Naive B cell (primary cell): ENCODE data around the gene MAK. TPM values are rescaled to one million over a fixed set of nuclear protein-coding genes. Genes with fewer than 3 reads are reported as not detected.
"Not testable (repeated sequence)": the region's sequence is repeated elsewhere in the genome, so short reads cannot be mapped to it uniquely, and the experiment has no call there.

Experiments
- ATAC-seq, 2 donors: fragments of 150-1000 bp; cut with Tn5 transposase; 2 replicates each; pipeline ENCODE4 v1.10.0; 2021; ENCODE audit warnings: low read depth in 2 of 2, mild to moderate bottlenecking in 2 of 2, moderate library complexity in 2 of 2
- DNase-seq: peaks from one replicate; pipeline ENCODE4 v3.0.0; 2022
- H3K27ac Mint-ChIP-seq, 6 donors: one replicate each; pipeline ENCODE4 v1.8.0; 2020 to 2022; ENCODE audit warnings: mild to moderate bottlenecking in 6 of 6, mixed read lengths in 6 of 6, moderate library complexity in 5 of 6, inconsistent platforms in 2 of 6
- H3K27me3 Mint-ChIP-seq, 3 donors: one replicate each; pipeline ENCODE4 v1.8.0; 2021 to 2022; ENCODE audit warnings: mixed read lengths in 3 of 3, mild to moderate bottlenecking in 1 of 3
- H3K36me3 Mint-ChIP-seq, 2 donors: one replicate each; pipeline ENCODE4 v1.8.0; 2020 to 2022; ENCODE audit warnings: mixed read lengths in 2 of 2, inconsistent platforms in 1 of 2, mild to moderate bottlenecking in 1 of 2
- H3K4me1 Mint-ChIP-seq, 3 donors: one replicate each; pipeline ENCODE4 v1.8.0; 2020 to 2022; ENCODE audit warnings: mixed read lengths in 3 of 3, inconsistent platforms in 1 of 3, mild to moderate bottlenecking in 1 of 3, moderate library complexity in 1 of 3
- H3K4me3 Mint-ChIP-seq, 8 donors: one replicate each; pipeline ENCODE4 v1.8.0; 2020 to 2022; ENCODE audit warnings: mild to moderate bottlenecking in 8 of 8, mixed read lengths in 8 of 8, moderate library complexity in 8 of 8, inconsistent platforms in 2 of 8
- H3K9me3 Mint-ChIP-seq, 7 donors: one replicate each; pipeline ENCODE4 v1.8.0; 2020 to 2022; ENCODE audit warnings: mixed read lengths in 7 of 7, mild to moderate bottlenecking in 5 of 7, inconsistent platforms in 2 of 7, moderate library complexity in 1 of 7
- polyA plus RNA-seq, 6 donors: library from polyadenylated mRNA; unstranded; fragments of 300-500 nt; fragmentation: Illumina TruSeq; gene quantifications; one replicate each; pipeline ENCODE4 v1.2.3, GENCODE V29; 2021; ENCODE audit warnings: low read depth in 6 of 6

Gene MAK
- under 1 TPM in 4 of 6 donors, not detected in 2; 0.07 to 0.16 (median 0.09) TPM for polyA plus RNA-seq

DNA sequence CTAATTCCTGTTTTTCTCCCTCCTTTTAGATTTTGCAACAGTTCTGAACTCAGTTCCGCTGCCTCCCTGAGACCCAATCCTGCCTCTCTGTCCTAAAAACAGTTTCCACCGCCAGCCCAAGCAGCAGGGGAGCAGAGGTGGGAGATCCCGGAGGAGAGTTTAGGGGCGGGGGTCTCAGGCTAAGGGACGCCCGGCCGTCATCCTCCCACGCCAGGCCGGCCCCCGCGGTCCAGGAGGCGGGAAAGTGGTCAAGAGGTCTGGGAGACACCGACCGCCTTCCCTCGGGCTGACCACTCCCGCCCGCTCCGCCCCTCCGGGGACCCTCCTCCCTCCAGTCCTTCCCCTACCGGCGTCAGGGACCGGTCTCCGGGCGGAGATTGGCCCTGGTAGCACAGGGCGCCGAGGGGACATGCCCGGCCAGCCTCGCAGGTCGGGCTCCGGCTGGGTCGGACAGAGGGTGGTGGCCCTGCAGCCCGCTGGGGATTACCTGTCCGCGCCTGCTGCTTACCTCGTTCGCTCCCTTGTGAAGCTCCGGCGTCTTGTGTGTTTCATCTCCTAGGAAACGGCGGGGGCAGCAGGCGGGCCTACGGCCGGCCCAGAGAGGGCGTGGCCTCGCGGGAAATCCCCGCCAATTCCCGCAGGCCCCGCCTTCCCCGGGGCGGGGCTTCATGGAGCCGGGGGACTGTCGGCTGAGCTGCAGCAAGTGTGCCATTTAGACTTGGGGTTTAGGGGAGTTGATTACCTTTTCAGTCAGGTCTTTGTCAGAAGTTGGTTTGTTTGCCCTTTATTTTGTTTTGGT, at the start of gene MAK:
TSS of gene MAK (minus strand) at position 545 of the 799 bp plus-strand sequence. CDS start 7,891 bp downstream, outside the sequence.
- Mint-ChIP-seq H3K36me3 (peaks cover 0 to 9% of the 10 kb centered on the region in 2 donors), H3K4me3 (peak within 1 kb of the TSS; percentile 77 to 90 (median 86)), H3K27me3 (peaks cover 43 to 63% (median 55%) of the 10 kb centered on the region in 3 donors), H3K4me1 (peaks cover 11 to 27% (median 24%) of the 10 kb centered on the region in 3 donors), H3K27ac (peak within 1 kb of the TSS; percentile 84 to 97 (median 92)), H3K9me3 (peaks cover 0 to 17% (median 8%) of the 10 kb centered on the region in 7 donors)
- DNase-seq (peak; percentile 91), ATAC-seq (peak; percentile 89 to 91)

- Mint-ChIP-seq H3K27me3 (peaks cover 50 to 60% (median 57%) of the 10 kb centered on the region in 3 donors), H3K4me1 (peaks cover 19 to 48% (median 21%) of the 10 kb centered on the region in 3 donors), H3K4me3 (peak within 1 kb of the TSS; percentile 37 to 90 (median 82)), H3K27ac (peak within 1 kb of the TSS in 4 of 6 donors; percentile 41 to 90 (median 74)), H3K36me3 (peaks cover 0 to 4% of the 10 kb centered on the region in 2 donors), H3K9me3 (peaks cover 0 to 17% (median 9%) of the 10 kb centered on the region in 7 donors)
- DNase-seq, result peak; percentile 47
- ATAC-seq, result peak; percentile 23 to 64
These were observed 48.6 kb upstream of the MAK start, which contains the start of gene SYCP2L for GRCh38 chr6:10886691-10887502. Gene SYCP2L (plus strand): TSS chr6:10887052. CDS start chr6:10887127, 75 bp downstream.

- ATAC-seq, H3K36me3 Mint-ChIP-seq, H3K27ac Mint-ChIP-seq, DNase-seq: not testable (repeated sequence)
- Mint-ChIP-seq H3K4me3 (peak overlapping the region in 7 of 8 donors; percentile 19 to 90 (median 82)), H3K4me1 (peaks cover 19 to 54% (median 21%) of the 10 kb centered on the region in 3 donors), H3K27me3 (peaks cover 50 to 60% (median 58%) of the 10 kb centered on the region in 3 donors), H3K9me3 (peaks cover 0 to 16% (median 9%) of the 10 kb centered on the region in 7 donors)
These were observed 48.0 kb upstream of the MAK start for GRCh38 chr6:10886365-10886690.

GRCh38 chr6:10884245-10884972, 46.1 kb upstream of the MAK start:
- peaks cover 0 to 16% (median 9%) of the 10 kb centered on the region in 7 donors for H3K9me3 Mint-ChIP-seq
- H3K36me3 Mint-ChIP-seq, result peaks cover 0 to 9% of the 10 kb centered on the region in 2 donors
- peak overlapping the region in 2 of 8 donors; percentile 43 for H3K4me3 Mint-ChIP-seq
- H3K27ac Mint-ChIP-seq, result peak overlapping the region in 2 of 6 donors; percentile 71 to 98
- H3K27me3 Mint-ChIP-seq, result peaks cover 63 to 77% (median 66%) of the 10 kb centered on the region in 3 donors
- peaks cover 12 to 47% (median 17%) of the 10 kb centered on the region in 3 donors for H3K4me1 Mint-ChIP-seq
- DNase-seq (no peak), ATAC-seq (no peak)

- H3K27me3 Mint-ChIP-seq, result peaks cover 64 to 85% (median 64%) of the 10 kb centered on the region in 3 donors
- DNase-seq (no peak), ATAC-seq (no peak)
- H3K36me3 Mint-ChIP-seq, result peaks cover 0 to 9% of the 10 kb centered on the region in 2 donors
- peak overlapping the region in 3 of 6 donors; percentile 70 to 98 (median 78) for H3K27ac Mint-ChIP-seq
- peak overlapping the region in 4 of 8 donors; percentile 7 to 76 (median 38) for H3K4me3 Mint-ChIP-seq
- peaks cover 8 to 41% (median 12%) of the 10 kb centered on the region in 3 donors for H3K4me1 Mint-ChIP-seq
- H3K9me3 Mint-ChIP-seq, result peaks cover 0 to 16% (median 9%) of the 10 kb centered on the region in 7 donors
These were observed 45.2 kb upstream of the MAK start for GRCh38 chr6:10883312-10884244.

DNA sequence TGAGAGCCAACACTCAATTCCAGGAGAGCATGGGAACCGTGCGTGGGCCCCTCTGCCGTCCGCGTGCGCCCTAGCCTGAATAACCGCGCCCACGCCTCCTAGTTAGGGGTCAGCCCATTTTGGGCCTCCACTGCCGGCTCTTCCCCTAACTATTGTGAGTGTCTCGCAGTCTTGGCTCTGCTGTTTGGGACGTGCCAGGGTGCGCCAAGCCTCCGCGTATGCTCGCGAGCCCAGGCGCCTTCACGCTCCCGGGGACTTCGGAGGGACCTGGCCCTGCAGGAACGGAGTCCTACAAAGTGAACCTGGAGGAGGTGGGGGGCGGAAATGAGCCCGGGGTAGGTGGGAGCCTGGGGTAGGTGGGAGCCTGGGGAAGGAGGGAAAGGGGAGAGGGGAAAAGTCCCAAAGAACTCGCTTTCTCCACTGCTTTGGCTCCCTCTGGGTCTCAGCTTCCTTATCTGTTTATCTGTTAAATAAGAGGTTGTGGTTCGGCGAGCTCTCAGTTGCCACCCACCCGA, 44.4 kb upstream of the MAK start:
- Mint-ChIP-seq H3K9me3 (peaks cover 0 to 15% (median 8%) of the 10 kb centered on the region in 7 donors), H3K27me3 (peaks cover 56 to 87% (median 62%) of the 10 kb centered on the region in 3 donors), H3K27ac (peak overlapping the region in 3 of 6 donors; percentile 33 to 79 (median 51)), H3K4me3 (peak overlapping the region in 4 of 8 donors; percentile 36 to 70 (median 49)), H3K36me3 (peaks cover 0 to 9% of the 10 kb centered on the region in 2 donors), H3K4me1 (peaks cover 8 to 40% (median 11%) of the 10 kb centered on the region in 3 donors)
- no peak for ATAC-seq
- DNase-seq, result no peak

- Mint-ChIP-seq H3K27ac (peak overlapping the region in 3 of 6 donors; percentile 33 to 79 (median 51)), H3K9me3 (peaks cover 0 to 11% (median 6%) of the 10 kb centered on the region in 7 donors), H3K4me1 (peaks cover 8 to 35% (median 8%) of the 10 kb centered on the region in 3 donors), H3K4me3 (peak overlapping the region in 3 of 8 donors; percentile 47 to 70 (median 51)), H3K27me3 (peaks cover 51 to 84% (median 62%) of the 10 kb centered on the region in 3 donors)
- not testable (repeated sequence) for ATAC-seq, H3K36me3 Mint-ChIP-seq, DNase-seq
These were observed 43.9 kb upstream of the MAK start for GRCh38 chr6:10882253-10882630.

DNA sequence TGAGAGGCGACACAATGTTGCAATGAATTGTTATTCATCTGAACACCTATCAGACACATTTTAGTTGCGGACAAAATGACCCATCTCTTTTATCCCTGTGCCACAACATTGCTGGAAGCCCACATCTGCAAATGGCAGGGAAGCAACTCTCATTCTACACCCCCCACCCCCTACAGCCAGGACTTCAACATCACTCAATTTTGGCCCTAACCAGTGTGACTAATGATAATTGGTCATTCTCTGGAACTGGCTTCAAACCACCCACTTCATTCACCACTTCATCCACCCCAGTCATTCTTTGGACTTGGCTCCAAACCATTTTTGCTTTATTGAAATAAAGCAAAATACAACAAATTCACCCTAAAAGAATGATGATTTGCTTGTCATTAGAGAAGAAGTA, 42.0 kb upstream of the MAK start:
- Mint-ChIP-seq H3K4me3 (no peak overlapping the region), H3K36me3 (peaks cover 0 to 9% of the 10 kb centered on the region in 2 donors), H3K9me3 (peaks cover 0 to 11% (median 6%) of the 10 kb centered on the region in 7 donors), H3K27me3 (peaks cover 53 to 67% (median 58%) of the 10 kb centered on the region in 3 donors), H3K27ac (peak overlapping the region in 1 of 6 donors; percentile 32), H3K4me1 (peaks cover 0 to 24% (median 4%) of the 10 kb centered on the region in 3 donors)
- ATAC-seq, result no peak
- DNase-seq, result no peak

- no peak overlapping the region for H3K27ac Mint-ChIP-seq
- ATAC-seq (no peak), DNase-seq (no peak)
- peaks cover 0 to 17% (median 4%) of the 10 kb centered on the region in 3 donors for H3K4me1 Mint-ChIP-seq
- H3K9me3 Mint-ChIP-seq, result peaks cover 0 to 6% (median 2%) of the 10 kb centered on the region in 7 donors
- H3K4me3 Mint-ChIP-seq, result no peak overlapping the region
- H3K36me3 Mint-ChIP-seq, result peaks cover 0 to 9% of the 10 kb centered on the region in 2 donors
- H3K27me3 Mint-ChIP-seq, result peaks cover 52 to 65% (median 61%) of the 10 kb centered on the region in 3 donors
These were observed 39.5 kb upstream of the MAK start for GRCh38 chr6:10877871-10878270.

- Mint-ChIP-seq H3K9me3 (peaks cover 0 to 6% (median 2%) of the 10 kb centered on the region in 7 donors), H3K27ac (no peak overlapping the region), H3K4me3 (no peak overlapping the region), H3K4me1 (peaks cover 0 to 9% (median 0%) of the 10 kb centered on the region in 3 donors), H3K36me3 (peaks cover 0 to 9% of the 10 kb centered on the region in 2 donors), H3K27me3 (peaks cover 43 to 58% (median 53%) of the 10 kb centered on the region in 3 donors)
- DNase-seq, result no peak
- ATAC-seq, result no peak
These were observed 38.7 kb upstream of the MAK start for GRCh38 chr6:10877012-10877411.

- ATAC-seq, result no peak
- Mint-ChIP-seq H3K27me3 (peaks cover 35 to 46% (median 44%) of the 10 kb centered on the region in 3 donors), H3K9me3 (peaks cover 0 to 3% (median 0%) of the 10 kb centered on the region in 7 donors), H3K4me1 (no peaks in the 10 kb centered on the region), H3K27ac (no peak overlapping the region), H3K4me3 (no peak overlapping the region), H3K36me3 (peaks cover 0 to 4% of the 10 kb centered on the region in 2 donors)
- DNase-seq, result no peak
These were observed 36.7 kb upstream of the MAK start for GRCh38 chr6:10875026-10875425.
